MM.1S (cell line): ENCODE results near the gene DARS1.

Experiments used
- DNase-seq: peaks from one replicate; pipeline ENCODE4 v3.0.0-alpha.2; 2015
- H2AFZ ChIP-seq: fragments of 300-600 bp; sonication (generic); 2 replicates; pipeline ENCODE4 v1.6.0; 2016; ENCODE audit warnings: antibody characterized with exemption, low read length
- H3F3A ChIP-seq: fragments of 300-600 bp; sonication (generic); 2 replicates; pipeline ENCODE4 v1.6.1; 2016; ENCODE audit warnings: mild to moderate bottlenecking, antibody characterized with exemption, low read length, moderate library complexity, mixed read lengths; ENCODE audit not compliant: insufficient read depth
- H3K27ac ChIP-seq: fragments of 300-600 bp; sonication (generic); 2 replicates; pipeline ENCODE4 v1.5.1; 2016; ENCODE audit warnings: mild to moderate bottlenecking, low read length
- H3K27me3 ChIP-seq: fragments of 300-600 bp; sonication (generic); replicated peaks from 2 replicates; pipeline ENCODE4 v1.6.0; 2016; ENCODE audit warnings: low read length; ENCODE audit not compliant: insufficient read depth
- H3K36me3 ChIP-seq: fragments of 300-600 bp; sonication (generic); replicated peaks from 2 replicates; pipeline ENCODE4 v1.6.1; 2016; ENCODE audit warnings: mild to moderate bottlenecking, low read length, mixed read lengths; ENCODE audit not compliant: insufficient read depth
- H3K4me1 ChIP-seq: fragments of 300-600 bp; sonication (generic); 2 replicates; pipeline ENCODE4 v1.6.1; 2016; ENCODE audit warnings: low read length, mixed read lengths
- H3K4me2 ChIP-seq: fragments of 300-600 bp; sonication (generic); 2 replicates; pipeline ENCODE4 v1.6.0; 2016; ENCODE audit warnings: low read depth, low read length
- H3K4me3 ChIP-seq: fragments of 300-600 bp; sonication (generic); 2 replicates; pipeline ENCODE4 v1.5.1; 2016; ENCODE audit warnings: low read length, mixed read lengths
- H3K79me2 ChIP-seq: fragments of 300-600 bp; sonication (generic); 2 replicates; pipeline ENCODE4 v1.6.1; 2016; ENCODE audit warnings: mixed run types, low read length, mixed read lengths
- H3K9ac ChIP-seq: fragments of 300-600 bp; sonication (generic); 2 replicates; pipeline ENCODE4 v1.6.1; 2016; ENCODE audit warnings: low read length, mixed read lengths
- H3K9me2 ChIP-seq: fragments of 300-600 bp; sonication (generic); replicated peaks from 2 replicates; pipeline ENCODE4 v1.6.1; 2016; ENCODE audit warnings: mild to moderate bottlenecking, low read length, mixed read lengths; ENCODE audit not compliant: insufficient read depth
- H3K9me3 ChIP-seq: fragments of 300-600 bp; sonication (generic); replicated peaks from 2 replicates; pipeline ENCODE4 v1.6.1; 2016; ENCODE audit warnings: mild to moderate bottlenecking, low read length, mixed read lengths; ENCODE audit not compliant: insufficient read depth
- H4K20me1 ChIP-seq: fragments of 300-600 bp; sonication (generic); 2 replicates; pipeline ENCODE4 v1.6.1; 2016; ENCODE audit warnings: mild to moderate bottlenecking, low read length, moderate library complexity, mixed read lengths; ENCODE audit not compliant: insufficient read depth
- CTCF ChIP-seq: fragments of 300-600 bp; sonication (generic); IDR thresholded peaks from 2 replicates; pipeline ENCODE4 v1.5.1; 2016; ENCODE audit warnings: antibody characterized with exemption, low read length, mixed read lengths
- EZH2 ChIP-seq: fragments of 300-600 bp; sonication (generic); optimal IDR thresholded peaks from 2 replicates; pipeline ENCODE3; 2017; ENCODE audit warnings: low read depth, mild to moderate bottlenecking, antibody characterized with exemption, low read length, mixed read lengths
- EZH2phosphoT487 ChIP-seq: fragments of 300-600 bp; sonication (generic); IDR thresholded peaks from 2 replicates; pipeline ENCODE4 v1.6.1; 2018; ENCODE audit warnings: antibody characterized with exemption, low read length

DARS1 gene

GRCh38 chr2:136012315-136012714 lies 26.9 kb upstream of the DARS1 start:
- H3K27ac ChIP-seq, result no peak overlapping the region

GRCh38 chr2:136010126-136010525 lies 24.7 kb upstream of the DARS1 start:
- Histone ChIP-seq H3K9me3 (no peaks in the 10 kb centered on the region), H3K27ac (no peak overlapping the region), H2AFZ (no peak overlapping the region), H4K20me1 (no peaks in the 10 kb centered on the region), H3F3A (no peaks in the 10 kb centered on the region), H3K36me3 (no peaks in the 10 kb centered on the region), H3K79me2 (no peaks in the 10 kb centered on the region), H3K27me3 (no peaks in the 10 kb centered on the region), H3K4me1 (peaks cover 39% of the 10 kb centered on the region), H3K9ac (no peak overlapping the region), H3K4me3 (no peak overlapping the region), H3K4me2 (no peak overlapping the region), H3K9me2 (no peaks in the 10 kb centered on the region)
- DNase-seq, result no peak
- no peak for TF ChIP-seq EZH2phosphoT487
- no peak for TF ChIP-seq EZH2
- TF ChIP-seq CTCF, result no peak

More at GRCh38 chr2:136012315-136012714, 26.9 kb upstream of the DARS1 start:
- no peaks in the 10 kb centered on the region for H3K36me3 ChIP-seq
- H4K20me1 ChIP-seq, result no peaks in the 10 kb centered on the region
- TF ChIP-seq CTCF, result no peak
- TF ChIP-seq EZH2, result no peak
- TF ChIP-seq EZH2phosphoT487, result no peak
- H2AFZ ChIP-seq, result no peak overlapping the region
- H3K27me3 ChIP-seq, result no peaks in the 10 kb centered on the region
- H3K4me1 ChIP-seq, result peaks cover 26% of the 10 kb centered on the region
- no peak for DNase-seq
- no peak overlapping the region for H3K4me3 ChIP-seq
- H3K4me2 ChIP-seq, result no peak overlapping the region
- no peaks in the 10 kb centered on the region for H3K9me3 ChIP-seq
- H3K79me2 ChIP-seq, result no peaks in the 10 kb centered on the region
- H3K9me2 ChIP-seq, result no peaks in the 10 kb centered on the region
- no peaks in the 10 kb centered on the region for H3F3A ChIP-seq
- H3K9ac ChIP-seq, result no peak overlapping the region

- no peaks in the 10 kb centered on the region for H3K79me2 ChIP-seq
- H4K20me1 ChIP-seq, result no peaks in the 10 kb centered on the region
- no peaks in the 10 kb centered on the region for H3K36me3 ChIP-seq
- H2AFZ ChIP-seq, result no peak overlapping the region
- no peak overlapping the region for H3K4me2 ChIP-seq
- no peaks in the 10 kb centered on the region for H3K27me3 ChIP-seq
- no peak overlapping the region for H3K9ac ChIP-seq
- no peak overlapping the region for H3K27ac ChIP-seq
- TF ChIP-seq EZH2 (no peak), CTCF (no peak), EZH2phosphoT487 (no peak)
- H3K9me2 ChIP-seq, result no peaks in the 10 kb centered on the region
- H3K4me1 ChIP-seq, result peaks cover 28% of the 10 kb centered on the region
- H3K9me3 ChIP-seq, result no peaks in the 10 kb centered on the region
- no peaks in the 10 kb centered on the region for H3F3A ChIP-seq
- H3K4me3 ChIP-seq, result no peak overlapping the region
- no peak for DNase-seq
Observed at GRCh38 chr2:136008205-136008865, 22.9 kb upstream of the DARS1 start.
